ENCODE data around the gene SLC2A8.

Gene SLC2A8

DNA sequence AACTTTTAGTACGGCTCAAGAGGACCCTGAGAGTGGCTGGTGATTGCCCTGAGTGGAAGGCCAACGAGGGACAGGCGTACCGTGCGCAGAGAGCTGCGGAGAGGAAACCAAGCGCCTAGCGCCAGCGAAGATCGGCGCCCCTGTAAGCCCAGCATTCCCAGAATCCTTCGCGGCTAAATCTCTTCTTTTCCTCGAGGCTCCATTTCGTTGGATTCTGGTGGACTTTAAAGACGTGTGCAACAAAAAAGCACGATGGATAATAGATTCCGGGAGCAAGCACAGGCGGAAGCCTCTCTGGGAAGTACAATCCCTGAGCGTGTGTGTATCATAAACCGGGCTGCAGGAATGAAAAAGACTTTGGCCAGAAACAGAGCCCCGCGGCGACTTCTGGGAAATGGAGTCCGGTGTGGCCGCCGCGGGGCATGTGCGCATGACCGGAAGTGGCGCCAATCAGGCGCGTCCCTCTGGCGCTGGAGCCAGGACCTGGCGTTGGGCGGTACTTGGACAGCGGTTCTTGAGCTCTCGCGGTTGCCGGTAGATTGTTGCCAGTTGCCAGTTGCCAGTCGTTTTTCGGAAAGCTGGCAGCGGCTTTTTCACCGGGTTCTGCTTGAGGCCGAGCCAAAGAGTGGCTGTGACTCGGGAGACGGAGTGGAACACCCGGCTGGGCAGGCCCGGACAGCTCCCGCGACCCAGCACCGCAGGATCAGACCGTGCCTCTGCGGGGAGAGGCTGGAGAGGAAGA lies 27.1 kb downstream of the SLC2A8 start, which contains the start of gene ZNF79:
Gene ZNF79, plus strand, starts transcription at position 449 of the 742 bp plus-strand sequence. CDS start 406 bp downstream, outside the sequence.
- H3K4me3 ChIP-seq (ENCODE audit: low read depth, low read length) = peak within 1 kb of the TSS; percentile 97
- TF ChIP-seq, protein P1, sequence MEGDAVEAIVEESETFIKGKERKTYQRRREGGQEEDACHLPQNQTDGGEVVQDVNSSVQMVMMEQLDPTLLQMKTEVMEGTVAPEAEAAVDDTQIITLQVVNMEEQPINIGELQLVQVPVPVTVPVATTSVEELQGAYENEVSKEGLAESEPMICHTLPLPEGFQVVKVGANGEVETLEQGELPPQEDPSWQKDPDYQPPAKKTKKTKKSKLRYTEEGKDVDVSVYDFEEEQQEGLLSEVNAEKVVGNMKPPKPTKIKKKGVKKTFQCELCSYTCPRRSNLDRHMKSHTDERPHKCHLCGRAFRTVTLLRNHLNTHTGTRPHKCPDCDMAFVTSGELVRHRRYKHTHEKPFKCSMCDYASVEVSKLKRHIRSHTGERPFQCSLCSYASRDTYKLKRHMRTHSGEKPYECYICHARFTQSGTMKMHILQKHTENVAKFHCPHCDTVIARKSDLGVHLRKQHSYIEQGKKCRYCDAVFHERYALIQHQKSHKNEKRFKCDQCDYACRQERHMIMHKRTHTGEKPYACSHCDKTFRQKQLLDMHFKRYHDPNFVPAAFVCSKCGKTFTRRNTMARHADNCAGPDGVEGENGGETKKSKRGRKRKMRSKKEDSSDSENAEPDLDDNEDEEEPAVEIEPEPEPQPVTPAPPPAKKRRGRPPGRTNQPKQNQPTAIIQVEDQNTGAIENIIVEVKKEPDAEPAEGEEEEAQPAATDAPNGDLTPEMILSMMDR (IDR thresholded peaks at IDR 0.05; ENCODE audit: borderline replicate concordance, insufficient read depth, low read depth, low read length) = no peak

DNA sequence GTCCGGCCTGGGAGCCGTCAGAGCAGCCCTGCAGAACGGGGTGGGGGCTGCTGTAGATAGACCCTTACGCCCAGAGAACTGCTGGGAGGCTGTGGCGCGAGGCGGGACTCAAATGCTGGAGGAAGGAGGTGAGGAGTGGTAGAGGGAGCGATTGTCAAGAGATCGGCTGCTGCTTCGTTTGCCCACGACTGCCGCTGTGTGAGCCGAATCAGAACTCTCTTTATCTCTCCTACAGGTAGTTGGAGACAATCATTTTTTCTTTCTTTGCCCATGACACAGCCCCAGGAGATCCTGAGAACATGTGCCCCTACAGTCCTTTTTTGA lies 27.7 kb downstream of the SLC2A8 start:
- TF ChIP-seq, protein P1 (IDR thresholded peaks at IDR 0.05; ENCODE audit: borderline replicate concordance, insufficient read depth, low read depth, low read length) = no peak

DNA sequence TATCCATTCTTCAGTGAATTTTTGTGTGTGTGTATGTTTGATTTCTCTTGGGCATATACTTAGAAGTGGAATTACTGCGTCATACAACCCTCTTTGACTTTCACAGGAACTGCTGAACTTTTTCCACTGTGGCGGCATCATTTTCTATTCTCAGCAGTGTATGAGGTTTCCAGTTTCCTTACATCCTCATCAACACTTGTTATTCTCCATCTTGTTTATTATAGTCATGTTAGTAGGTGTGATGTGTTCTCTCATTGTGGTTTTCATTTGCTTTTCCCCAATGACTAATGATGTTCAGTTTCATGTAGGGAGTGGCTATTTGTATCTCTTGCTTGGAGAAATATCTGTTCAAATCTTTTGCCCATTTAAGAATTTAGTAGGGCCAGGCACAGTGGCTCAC lies 29.8 kb downstream of the SLC2A8 start:
- TF ChIP-seq, protein P1 (IDR thresholded peaks at IDR 0.05; ENCODE audit: borderline replicate concordance, insufficient read depth, low read depth, low read length) = no peak
- no peak overlapping the region for H3K4me3 ChIP-seq (ENCODE audit: low read depth, low read length)

More for the DNA sequence above, 27.7 kb downstream of the SLC2A8 start:
- peak overlapping the region; percentile 97 for H3K4me3 ChIP-seq (ENCODE audit: low read depth, low read length)

DNA sequence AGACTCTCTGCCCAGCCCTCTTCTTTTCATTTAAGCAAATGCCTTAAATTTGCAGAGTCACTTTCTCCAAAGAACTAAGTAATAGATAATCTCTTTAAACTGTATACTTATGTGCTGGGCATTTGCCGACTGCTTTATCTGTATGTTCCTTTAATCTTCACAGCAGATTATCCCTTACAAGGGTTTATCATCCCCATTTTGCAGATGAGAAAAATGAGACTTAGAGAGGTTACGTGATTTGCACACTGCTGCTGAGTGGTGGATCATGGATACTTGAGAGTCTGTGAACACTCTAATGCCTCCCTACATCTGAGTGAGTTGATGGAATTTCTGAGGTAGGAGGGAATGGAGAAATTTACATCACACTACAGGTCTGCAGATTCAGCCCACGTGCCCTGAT lies 31.4 kb downstream of the SLC2A8 start:
- H3K4me3 ChIP-seq (ENCODE audit: low read depth, low read length) = no peak overlapping the region
- TF ChIP-seq, protein P1 (IDR thresholded peaks at IDR 0.05; ENCODE audit: borderline replicate concordance, insufficient read depth, low read depth, low read length) = no peak

DNA sequence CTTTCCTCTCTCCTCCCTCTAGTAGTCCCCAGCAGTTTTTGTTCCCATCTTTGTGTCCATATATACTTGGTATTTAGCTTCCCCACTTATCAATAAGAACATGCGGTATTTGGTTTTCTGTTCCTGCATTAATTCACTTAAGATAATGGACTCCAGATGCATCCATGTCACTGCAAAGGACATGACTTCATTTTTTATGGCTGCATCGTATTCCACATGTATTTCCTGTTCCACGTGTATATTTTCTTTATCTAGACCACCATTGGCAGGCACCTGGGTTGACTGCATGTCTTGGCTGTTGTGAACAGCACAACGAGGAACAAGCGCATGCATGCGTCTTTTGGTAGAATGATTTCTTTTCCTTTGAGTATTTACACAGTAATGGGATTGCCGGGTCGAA lies 33.4 kb downstream of the SLC2A8 start:
- TF ChIP-seq, protein P1 (IDR thresholded peaks at IDR 0.05; ENCODE audit: borderline replicate concordance, insufficient read depth, low read depth, low read length) = no peak
- H3K4me3 ChIP-seq (ENCODE audit: low read depth, low read length) = no peak overlapping the region

DNA sequence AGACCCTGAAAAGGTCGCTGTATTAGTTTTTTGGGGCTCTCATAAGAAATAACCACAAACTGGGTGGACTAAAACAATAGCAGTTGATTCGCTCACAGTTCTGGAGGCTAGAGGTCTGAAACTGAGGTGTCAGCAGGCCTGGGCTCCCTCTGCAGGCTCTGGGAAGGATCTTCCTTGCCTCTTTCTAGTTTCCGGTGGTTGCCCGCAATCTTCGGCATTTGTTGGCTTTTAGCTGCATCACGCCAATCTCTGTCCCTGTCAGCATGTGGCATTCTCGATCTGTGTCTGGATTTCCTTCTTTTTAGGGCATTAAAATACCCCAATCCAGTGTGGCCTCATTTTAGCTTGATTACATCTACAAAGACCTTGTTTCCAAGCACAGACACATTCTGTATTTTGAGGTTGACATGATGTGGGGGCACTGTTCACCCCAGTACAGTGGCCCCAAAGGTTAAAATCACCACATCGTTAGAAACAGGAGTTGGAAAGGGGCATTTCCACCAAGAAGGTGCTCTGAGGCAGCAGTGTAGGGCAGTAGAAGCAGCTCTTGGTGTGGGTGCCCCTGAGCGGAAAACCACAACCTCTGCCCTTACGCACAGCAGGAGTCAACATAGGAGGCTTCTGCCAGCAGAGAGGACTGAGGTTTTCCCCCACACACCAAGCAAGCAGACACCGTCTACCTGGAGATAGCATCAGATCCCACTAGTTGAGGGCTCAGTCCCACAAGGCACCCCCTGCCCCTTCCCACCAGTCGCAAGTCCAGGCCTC lies 40.7 kb downstream of the SLC2A8 start:
- TF ChIP-seq, protein P1 (IDR thresholded peaks at IDR 0.05; ENCODE audit: borderline replicate concordance, insufficient read depth, low read depth, low read length) = no peak
- H3K4me3 ChIP-seq (ENCODE audit: low read depth, low read length) = no peak overlapping the region

All from GM12875 (cell line).